ENCODE results near the gene CEPT1.

Gene CEPT1

DNA sequence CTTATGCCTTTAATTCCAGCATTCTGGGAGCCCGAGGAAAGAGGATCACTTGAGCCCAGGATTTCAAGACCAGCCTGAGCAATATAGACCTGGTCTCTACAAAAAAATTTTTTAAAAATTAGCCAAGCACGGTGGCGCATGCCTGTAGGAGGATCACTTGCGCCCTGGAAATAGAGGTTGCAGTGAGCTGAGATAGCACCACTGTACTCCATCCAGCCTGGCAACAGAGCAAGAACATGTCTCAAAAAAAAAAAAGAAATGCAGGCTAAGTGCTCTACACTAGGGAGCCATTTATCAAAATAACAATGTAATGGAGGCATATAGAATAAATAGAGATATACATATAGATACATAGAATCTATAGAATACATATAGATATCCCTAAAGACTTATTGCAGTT, 23.3 kb downstream of the CEPT1 start:
- no peaks in the 10 kb centered on the region for H3K27me3 ChIP-seq (ENCODE audit: control insufficient read depth, low read length)
- peaks cover 78% of the 10 kb centered on the region for H3K36me3 ChIP-seq (ENCODE audit: control insufficient read depth, low read length)
- H3K9me3 ChIP-seq (ENCODE audit: control insufficient read depth, insufficient read depth, low read length) = no peaks in the 10 kb centered on the region
- no peak for TF ChIP-seq EZH2phosphoT487 (IDR thresholded peaks at IDR 0.05; ENCODE audit: borderline replicate concordance, low read length)
- no peak for TF ChIP-seq CTCF (IDR thresholded peaks at IDR 0.05; ENCODE audit: low read depth, low read length, poor library complexity, severe bottlenecking)
- H3K27ac ChIP-seq (ENCODE audit: low read depth, low read length) = no peak overlapping the region
- no peaks in the 10 kb centered on the region for H3K4me1 ChIP-seq (ENCODE audit: control insufficient read depth, low read length)
- H3K4me3 ChIP-seq (ENCODE audit: low read length) = no peak overlapping the region
- H3K9me2 ChIP-seq (replicated peaks; ENCODE audit: control insufficient read depth, low read length) = no peaks in the 10 kb centered on the region
- H3K4me2 ChIP-seq (ENCODE audit: low read length) = no peak overlapping the region
- no peaks in the 10 kb centered on the region for H4K20me1 ChIP-seq (ENCODE audit: control insufficient read depth, insufficient read depth, low read depth, low read length)
- peaks cover 12% of the 10 kb centered on the region; the same call in 1 of the 2 replicates for H3F3A ChIP-seq (ENCODE audit: control insufficient read depth, insufficient read depth)
- peaks cover 22% of the 10 kb centered on the region for H3K79me2 ChIP-seq (ENCODE audit: control insufficient read depth, low read length)

- no peak overlapping the region for H3K4me3 ChIP-seq (ENCODE audit: low read length)
- peaks cover 81% of the 10 kb centered on the region for H3K36me3 ChIP-seq (ENCODE audit: control insufficient read depth, low read length)
- no peaks in the 10 kb centered on the region for H3K9me3 ChIP-seq (ENCODE audit: control insufficient read depth, insufficient read depth, low read length)
- H3K4me1 ChIP-seq (ENCODE audit: control insufficient read depth, low read length) = no peaks in the 10 kb centered on the region
- no peak overlapping the region for H3K27ac ChIP-seq (ENCODE audit: low read depth, low read length)
- H3F3A ChIP-seq (ENCODE audit: control insufficient read depth, insufficient read depth) = peaks cover 12% of the 10 kb centered on the region; the same call in 1 of the 2 replicates
- no peak for TF ChIP-seq CTCF (IDR thresholded peaks at IDR 0.05; ENCODE audit: low read depth, low read length, poor library complexity, severe bottlenecking)
- no peak for TF ChIP-seq EZH2phosphoT487 (IDR thresholded peaks at IDR 0.05; ENCODE audit: borderline replicate concordance, low read length)
- H3K9me2 ChIP-seq (replicated peaks; ENCODE audit: control insufficient read depth, low read length) = no peaks in the 10 kb centered on the region
- no peaks in the 10 kb centered on the region for H3K27me3 ChIP-seq (ENCODE audit: control insufficient read depth, low read length)
- no peaks in the 10 kb centered on the region for H4K20me1 ChIP-seq (ENCODE audit: control insufficient read depth, insufficient read depth, low read depth, low read length)
- no peak overlapping the region for H3K4me2 ChIP-seq (ENCODE audit: low read length)
- H3K79me2 ChIP-seq (ENCODE audit: control insufficient read depth, low read length) = peaks cover 17% of the 10 kb centered on the region
These were observed 24.1 kb downstream of the CEPT1 start for GRCh38 chr1:111164151-111164550.

DNA sequence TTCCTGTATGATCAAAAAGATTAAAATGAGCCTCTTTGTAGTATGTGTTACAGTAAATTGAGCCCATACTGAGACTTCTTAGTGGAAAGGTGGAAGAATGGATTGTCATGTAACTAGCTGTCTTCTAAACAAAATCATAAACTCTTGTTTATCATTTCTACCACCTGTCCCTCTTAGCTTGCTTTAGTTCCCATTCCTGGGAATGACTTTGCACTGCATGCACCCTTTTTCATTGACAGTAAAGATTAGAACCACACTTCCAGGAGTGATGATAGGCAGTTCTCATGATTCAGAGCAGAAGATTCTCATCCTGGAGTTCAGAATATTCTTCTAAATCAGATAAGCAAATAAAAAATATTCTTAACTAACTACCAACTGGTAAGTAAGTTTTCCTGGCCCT, 32.4 kb downstream of the CEPT1 start:
- Histone ChIP-seq H3K4me3 (ENCODE audit: low read length) (no peak overlapping the region), H3K27me3 (ENCODE audit: control insufficient read depth, low read length) (no peaks in the 10 kb centered on the region), H3K4me2 (ENCODE audit: low read length) (no peak overlapping the region), H3K9me2 (replicated peaks; ENCODE audit: control insufficient read depth, low read length) (no peaks in the 10 kb centered on the region), H3F3A (ENCODE audit: control insufficient read depth, insufficient read depth) (0 out of 2 replicates have a peak, but pooled peaks cover 3% of the 10 kb centered on the region), H3K36me3 (ENCODE audit: control insufficient read depth, low read length) (peaks cover 90% of the 10 kb centered on the region), H3K4me1 (ENCODE audit: control insufficient read depth, low read length) (peaks cover 12% of the 10 kb centered on the region), H3K27ac (ENCODE audit: low read depth, low read length) (no peak overlapping the region), H4K20me1 (ENCODE audit: control insufficient read depth, insufficient read depth, low read depth, low read length) (no peaks in the 10 kb centered on the region), H3K9me3 (ENCODE audit: control insufficient read depth, insufficient read depth, low read length) (no peaks in the 10 kb centered on the region), H3K79me2 (ENCODE audit: control insufficient read depth, low read length) (no peaks in the 10 kb centered on the region)
- TF ChIP-seq EZH2phosphoT487 (IDR thresholded peaks at IDR 0.05; ENCODE audit: borderline replicate concordance, low read length) = no peak
- TF ChIP-seq CTCF (IDR thresholded peaks at IDR 0.05; ENCODE audit: low read depth, low read length, poor library complexity, severe bottlenecking) = no peak
